GM23338 (cell line): Measurements from ENCODE around the gene ZEB2. TPM values are rescaled to one million over a fixed set of nuclear protein-coding genes. Genes with fewer than 3 reads are reported as not detected.

Experiments used
- ATAC-seq: fragments of 200-7000 bp; cut with Tn5 transposase; 3 replicates; pipeline ENCODE4 v1.9.1; 2020
- DNase-seq: peaks from one replicate; pipeline ENCODE4 v3.0.0-alpha.2; 2015; ENCODE audit warnings: low spot score
- H2AFZ ChIP-seq: fragments of 200-600 bp; sonication (generic); 2 replicates; pipeline ENCODE4 v1.8.0; 2016; ENCODE audit warnings: antibody characterized with exemption, mild to moderate bottlenecking, moderate library complexity
- H3F3A ChIP-seq: fragments of 200-600 bp; sonication (generic); replicated peaks from 2 replicates; pipeline ENCODE4 v1.8.0; 2017; ENCODE audit warnings: antibody characterized with exemption, mixed run types, low read depth
- H3K27ac ChIP-seq: fragments of 200-600 bp; sonication (generic); 2 replicates; pipeline ENCODE4 v1.6.1; 2016; ENCODE audit warnings: low read depth
- H3K27me3 ChIP-seq: fragments of 200-600 bp; sonication (generic); 2 replicates; pipeline ENCODE4 v1.8.0; 2016; ENCODE audit warnings: mild to moderate bottlenecking, mixed run types, moderate library complexity; ENCODE audit not compliant: insufficient read depth
- H3K36me3 ChIP-seq: fragments of 200-600 bp; sonication (generic); 2 replicates; pipeline ENCODE4 v1.8.0; 2016; ENCODE audit warnings: mild to moderate bottlenecking; ENCODE audit not compliant: insufficient read depth
- H3K4me1 ChIP-seq: fragments of 200-600 bp; sonication (generic); 2 replicates; pipeline ENCODE4 v1.8.0; 2016; ENCODE audit warnings: mild to moderate bottlenecking, moderate library complexity; ENCODE audit not compliant: insufficient read depth
- H3K4me2 ChIP-seq: fragments of 200-600 bp; sonication (generic); 2 replicates; pipeline ENCODE4 v1.7.1; 2017; ENCODE audit warnings: mixed run types
- H3K4me3 ChIP-seq: fragments of 200-600 bp; sonication (generic); 2 replicates; pipeline ENCODE4 v1.6.1; 2016; ENCODE audit warnings: mixed run types
- H3K79me2 ChIP-seq: fragments of 200-600 bp; sonication (generic); replicated peaks from 2 replicates; pipeline ENCODE4 v1.8.0; 2017; ENCODE audit warnings: mild to moderate bottlenecking; ENCODE audit not compliant: insufficient read depth
- H3K9me2 ChIP-seq: fragments of 200-600 bp; sonication (generic); 2 replicates; pipeline ENCODE4 v1.8.0; 2017; ENCODE audit not compliant: insufficient read depth
- H4K20me1 ChIP-seq: fragments of 200-600 bp; sonication (generic); replicated peaks from 2 replicates; pipeline ENCODE4 v1.8.0; 2017; ENCODE audit warnings: mild to moderate bottlenecking; ENCODE audit not compliant: insufficient read depth
- H3K27ac Mint-ChIP-seq: 2 replicates; pipeline ENCODE4 v1.8.0; 2020; ENCODE audit warnings: inconsistent platforms, mild to moderate bottlenecking, moderate library complexity, mixed read lengths
- H3K27me3 Mint-ChIP-seq: 3 replicates; pipeline ENCODE4 v1.8.0; 2022; ENCODE audit warnings: low read depth, mild to moderate bottlenecking, moderate library complexity, mixed read lengths, inconsistent platforms; ENCODE audit not compliant: insufficient read depth, poor library complexity
- H3K36me3 Mint-ChIP-seq: 3 replicates; pipeline ENCODE4 v1.8.0; 2021; ENCODE audit warnings: low read depth, mild to moderate bottlenecking, inconsistent platforms, moderate library complexity, mixed read lengths
- H3K4me1 Mint-ChIP-seq: 3 replicates; pipeline ENCODE4 v1.8.0; 2020; ENCODE audit warnings: mild to moderate bottlenecking, inconsistent platforms, mixed read lengths
- H3K4me3 Mint-ChIP-seq: 3 replicates; pipeline ENCODE4 v1.8.0; 2021; ENCODE audit warnings: moderate library complexity, mild to moderate bottlenecking, inconsistent platforms, mixed read lengths
- H3K9me3 Mint-ChIP-seq: 3 replicates; pipeline ENCODE4 v1.8.0; 2020; ENCODE audit warnings: moderate library complexity, mild to moderate bottlenecking, inconsistent platforms, mixed read lengths
- CREB1 ChIP-seq: fragments of 250-450 bp; sonication (Bioruptor Pico); IDR thresholded peaks from 2 replicates; pipeline ENCODE4 v1.5.0; 2020; ENCODE audit warnings: low read depth, mild to moderate bottlenecking, moderate library complexity
- ETS1 ChIP-seq: IDR thresholded peaks from 2 replicates; pipeline ENCODE4 v1.6.1; 2016; ENCODE audit warnings: antibody characterized with exemption
- EZH2 ChIP-seq: fragments of 200-600 bp; sonication (generic); IDR thresholded peaks from one replicate; pipeline ENCODE4 v1.8.0; 2017; ENCODE audit warnings: antibody characterized with exemption, mild to moderate bottlenecking, low read depth; ENCODE audit not compliant: unreplicated experiment
- EZH2phosphoT487 ChIP-seq: fragments of 200-600 bp; sonication (generic); IDR thresholded peaks from one replicate; pipeline ENCODE4 v1.8.1; 2018; ENCODE audit warnings: antibody characterized with exemption; ENCODE audit not compliant: unreplicated experiment
- JUNB ChIP-seq: IDR thresholded peaks from one replicate; pipeline ENCODE4 v1.6.1; 2016; ENCODE audit warnings: antibody characterized with exemption; ENCODE audit not compliant: unreplicated experiment
- POLR2AphosphoS5 ChIP-seq: IDR thresholded peaks from 2 replicates; pipeline ENCODE4 v1.6.1; 2016; ENCODE audit warnings: antibody characterized with exemption, low read depth
- ZNF114 ChIP-seq: fragments of 250-450 bp; sonication (Bioruptor Pico); IDR thresholded peaks from 2 replicates; pipeline ENCODE4 v1.5.0; 2020; ENCODE audit warnings: mild to moderate bottlenecking, moderate library complexity
- polyA plus RNA-seq: library from polyadenylated mRNA; unstranded; fragments of >200 nt; fragmentation: Nextera tagmentation; extraction: Ambion mirVana; gene quantifications from 2 replicates; pipeline ENCODE4 v1.2.1, GENCODE V29; 2016
- total RNA-seq: library from RNA; depleted of rRNA; stranded (reverse); fragments of >200 nt; shearing (Covaris generic); gene quantifications from 2 replicates; pipeline ENCODE4 v1.2.3, GENCODE V29; 2014
- TF ChIP-seq, protein P1 (sequence below): IDR thresholded peaks from one replicate; pipeline ENCODE4 v1.6.1; 2018; ENCODE audit warnings: antibody characterized with exemption; ENCODE audit not compliant: unreplicated experiment
- TF ChIP-seq, protein P2 (sequence below), 2 experiments: fragments of 200-600 bp in 1 of 2; sonication (generic) in 1 of 2; conservative IDR thresholded peaks; 2 replicates each; pipeline versions ENCODE4 v1.5.1 to v1.6.1; 2016 to 2017; ENCODE audit warnings: antibody characterized with exemption in 2 of 2, low read depth in 2 of 2, mild to moderate bottlenecking in 2 of 2, moderate library complexity in 1 of 2

Gene ZEB2
- total and polyA plus RNA-seq, 2 experiments from 2014 or later = 0.45 TPM; not detected in 1

- TF ChIP-seq, protein P1, sequence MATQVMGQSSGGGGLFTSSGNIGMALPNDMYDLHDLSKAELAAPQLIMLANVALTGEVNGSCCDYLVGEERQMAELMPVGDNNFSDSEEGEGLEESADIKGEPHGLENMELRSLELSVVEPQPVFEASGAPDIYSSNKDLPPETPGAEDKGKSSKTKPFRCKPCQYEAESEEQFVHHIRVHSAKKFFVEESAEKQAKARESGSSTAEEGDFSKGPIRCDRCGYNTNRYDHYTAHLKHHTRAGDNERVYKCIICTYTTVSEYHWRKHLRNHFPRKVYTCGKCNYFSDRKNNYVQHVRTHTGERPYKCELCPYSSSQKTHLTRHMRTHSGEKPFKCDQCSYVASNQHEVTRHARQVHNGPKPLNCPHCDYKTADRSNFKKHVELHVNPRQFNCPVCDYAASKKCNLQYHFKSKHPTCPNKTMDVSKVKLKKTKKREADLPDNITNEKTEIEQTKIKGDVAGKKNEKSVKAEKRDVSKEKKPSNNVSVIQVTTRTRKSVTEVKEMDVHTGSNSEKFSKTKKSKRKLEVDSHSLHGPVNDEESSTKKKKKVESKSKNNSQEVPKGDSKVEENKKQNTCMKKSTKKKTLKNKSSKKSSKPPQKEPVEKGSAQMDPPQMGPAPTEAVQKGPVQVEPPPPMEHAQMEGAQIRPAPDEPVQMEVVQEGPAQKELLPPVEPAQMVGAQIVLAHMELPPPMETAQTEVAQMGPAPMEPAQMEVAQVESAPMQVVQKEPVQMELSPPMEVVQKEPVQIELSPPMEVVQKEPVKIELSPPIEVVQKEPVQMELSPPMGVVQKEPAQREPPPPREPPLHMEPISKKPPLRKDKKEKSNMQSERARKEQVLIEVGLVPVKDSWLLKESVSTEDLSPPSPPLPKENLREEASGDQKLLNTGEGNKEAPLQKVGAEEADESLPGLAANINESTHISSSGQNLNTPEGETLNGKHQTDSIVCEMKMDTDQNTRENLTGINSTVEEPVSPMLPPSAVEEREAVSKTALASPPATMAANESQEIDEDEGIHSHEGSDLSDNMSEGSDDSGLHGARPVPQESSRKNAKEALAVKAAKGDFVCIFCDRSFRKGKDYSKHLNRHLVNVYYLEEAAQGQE = no peak
- TF ChIP-seq EZH2 = no peak
- TF ChIP-seq, protein P2, sequence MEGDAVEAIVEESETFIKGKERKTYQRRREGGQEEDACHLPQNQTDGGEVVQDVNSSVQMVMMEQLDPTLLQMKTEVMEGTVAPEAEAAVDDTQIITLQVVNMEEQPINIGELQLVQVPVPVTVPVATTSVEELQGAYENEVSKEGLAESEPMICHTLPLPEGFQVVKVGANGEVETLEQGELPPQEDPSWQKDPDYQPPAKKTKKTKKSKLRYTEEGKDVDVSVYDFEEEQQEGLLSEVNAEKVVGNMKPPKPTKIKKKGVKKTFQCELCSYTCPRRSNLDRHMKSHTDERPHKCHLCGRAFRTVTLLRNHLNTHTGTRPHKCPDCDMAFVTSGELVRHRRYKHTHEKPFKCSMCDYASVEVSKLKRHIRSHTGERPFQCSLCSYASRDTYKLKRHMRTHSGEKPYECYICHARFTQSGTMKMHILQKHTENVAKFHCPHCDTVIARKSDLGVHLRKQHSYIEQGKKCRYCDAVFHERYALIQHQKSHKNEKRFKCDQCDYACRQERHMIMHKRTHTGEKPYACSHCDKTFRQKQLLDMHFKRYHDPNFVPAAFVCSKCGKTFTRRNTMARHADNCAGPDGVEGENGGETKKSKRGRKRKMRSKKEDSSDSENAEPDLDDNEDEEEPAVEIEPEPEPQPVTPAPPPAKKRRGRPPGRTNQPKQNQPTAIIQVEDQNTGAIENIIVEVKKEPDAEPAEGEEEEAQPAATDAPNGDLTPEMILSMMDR (conservative IDR thresholded peaks at IDR 0.05; ENCODE audit: low read depth in 2 of 2) = no peak
- no peak for TF ChIP-seq ETS1
These were observed 27.0 kb upstream of the ZEB2 start (continued) for GRCh38 chr2:144546933-144547332.

DNA sequence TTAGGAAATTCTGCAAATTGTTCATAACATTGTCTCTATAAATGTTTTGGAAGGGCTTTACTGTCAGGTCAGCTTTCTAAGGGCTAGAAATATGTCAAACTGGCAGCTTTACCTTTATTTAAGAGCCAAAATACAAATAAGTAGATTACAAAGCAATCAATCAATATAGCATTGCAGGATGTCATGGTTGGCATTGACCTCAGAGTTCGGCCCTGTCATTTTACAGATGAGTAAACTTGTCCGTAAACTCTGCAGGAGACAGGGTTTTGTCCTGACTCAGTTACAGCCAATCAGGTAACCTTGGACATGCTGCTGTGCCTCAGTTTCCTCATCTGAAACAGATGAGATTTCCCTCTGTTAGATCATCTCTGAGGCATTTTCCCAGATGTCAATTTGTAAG lies 25.9 kb upstream of the ZEB2 start:
- H3K27me3 Mint-ChIP-seq = no peaks in the 10 kb centered on the region
- Histone ChIP-seq H3K9me2 (no peaks in the 10 kb centered on the region), H3F3A (no peaks in the 10 kb centered on the region), H3K4me3 (no peak overlapping the region), H3K4me1 (peaks cover 6% of the 10 kb centered on the region), H3K36me3 (no peaks in the 10 kb centered on the region), H2AFZ (no peak overlapping the region), H3K79me2 (no peaks in the 10 kb centered on the region), H4K20me1 (no peaks in the 10 kb centered on the region), H3K4me2 (no peak overlapping the region), H3K27ac (no peak overlapping the region), H3K27me3 (no peaks in the 10 kb centered on the region)
- DNase-seq (no peak), ATAC-seq (no peak)
- peaks cover 2% of the 10 kb centered on the region; the same call in 1 of the 3 replicates for H3K4me1 Mint-ChIP-seq
- H3K9me3 Mint-ChIP-seq = peaks cover 2% of the 10 kb centered on the region; the same call in 1 of the 3 replicates
- H3K4me3 Mint-ChIP-seq = no peak overlapping the region
- no peaks in the 10 kb centered on the region for H3K36me3 Mint-ChIP-seq
- H3K27ac Mint-ChIP-seq = no peak overlapping the region
- no peak for TF ChIP-seq CREB1
- no peak for TF ChIP-seq EZH2
- no peak for TF ChIP-seq EZH2phosphoT487
- no peak for TF ChIP-seq ZNF114 (CRISPR knock-in tag)
- TF ChIP-seq JUNB = no peak
- no peak for TF ChIP-seq POLR2AphosphoS5
- TF ChIP-seq, protein P1 = no peak
